ENCODE data around the gene DIO2. TPM values are rescaled to one million over a fixed set of nuclear protein-coding genes. Genes with fewer than 3 reads are reported as not detected.
A peak's percentile ranks its signal among the peaks of the same experiment; 100 is the strongest.

Gene DIO2
- total and polyA plus RNA-seq, 2 of the 8 experiments (the other 6 are each of a cell fraction or from before 2014, with no cell fraction given) = 0.03 to 0.65 TPM

- TF ChIP-seq, protein P1, sequence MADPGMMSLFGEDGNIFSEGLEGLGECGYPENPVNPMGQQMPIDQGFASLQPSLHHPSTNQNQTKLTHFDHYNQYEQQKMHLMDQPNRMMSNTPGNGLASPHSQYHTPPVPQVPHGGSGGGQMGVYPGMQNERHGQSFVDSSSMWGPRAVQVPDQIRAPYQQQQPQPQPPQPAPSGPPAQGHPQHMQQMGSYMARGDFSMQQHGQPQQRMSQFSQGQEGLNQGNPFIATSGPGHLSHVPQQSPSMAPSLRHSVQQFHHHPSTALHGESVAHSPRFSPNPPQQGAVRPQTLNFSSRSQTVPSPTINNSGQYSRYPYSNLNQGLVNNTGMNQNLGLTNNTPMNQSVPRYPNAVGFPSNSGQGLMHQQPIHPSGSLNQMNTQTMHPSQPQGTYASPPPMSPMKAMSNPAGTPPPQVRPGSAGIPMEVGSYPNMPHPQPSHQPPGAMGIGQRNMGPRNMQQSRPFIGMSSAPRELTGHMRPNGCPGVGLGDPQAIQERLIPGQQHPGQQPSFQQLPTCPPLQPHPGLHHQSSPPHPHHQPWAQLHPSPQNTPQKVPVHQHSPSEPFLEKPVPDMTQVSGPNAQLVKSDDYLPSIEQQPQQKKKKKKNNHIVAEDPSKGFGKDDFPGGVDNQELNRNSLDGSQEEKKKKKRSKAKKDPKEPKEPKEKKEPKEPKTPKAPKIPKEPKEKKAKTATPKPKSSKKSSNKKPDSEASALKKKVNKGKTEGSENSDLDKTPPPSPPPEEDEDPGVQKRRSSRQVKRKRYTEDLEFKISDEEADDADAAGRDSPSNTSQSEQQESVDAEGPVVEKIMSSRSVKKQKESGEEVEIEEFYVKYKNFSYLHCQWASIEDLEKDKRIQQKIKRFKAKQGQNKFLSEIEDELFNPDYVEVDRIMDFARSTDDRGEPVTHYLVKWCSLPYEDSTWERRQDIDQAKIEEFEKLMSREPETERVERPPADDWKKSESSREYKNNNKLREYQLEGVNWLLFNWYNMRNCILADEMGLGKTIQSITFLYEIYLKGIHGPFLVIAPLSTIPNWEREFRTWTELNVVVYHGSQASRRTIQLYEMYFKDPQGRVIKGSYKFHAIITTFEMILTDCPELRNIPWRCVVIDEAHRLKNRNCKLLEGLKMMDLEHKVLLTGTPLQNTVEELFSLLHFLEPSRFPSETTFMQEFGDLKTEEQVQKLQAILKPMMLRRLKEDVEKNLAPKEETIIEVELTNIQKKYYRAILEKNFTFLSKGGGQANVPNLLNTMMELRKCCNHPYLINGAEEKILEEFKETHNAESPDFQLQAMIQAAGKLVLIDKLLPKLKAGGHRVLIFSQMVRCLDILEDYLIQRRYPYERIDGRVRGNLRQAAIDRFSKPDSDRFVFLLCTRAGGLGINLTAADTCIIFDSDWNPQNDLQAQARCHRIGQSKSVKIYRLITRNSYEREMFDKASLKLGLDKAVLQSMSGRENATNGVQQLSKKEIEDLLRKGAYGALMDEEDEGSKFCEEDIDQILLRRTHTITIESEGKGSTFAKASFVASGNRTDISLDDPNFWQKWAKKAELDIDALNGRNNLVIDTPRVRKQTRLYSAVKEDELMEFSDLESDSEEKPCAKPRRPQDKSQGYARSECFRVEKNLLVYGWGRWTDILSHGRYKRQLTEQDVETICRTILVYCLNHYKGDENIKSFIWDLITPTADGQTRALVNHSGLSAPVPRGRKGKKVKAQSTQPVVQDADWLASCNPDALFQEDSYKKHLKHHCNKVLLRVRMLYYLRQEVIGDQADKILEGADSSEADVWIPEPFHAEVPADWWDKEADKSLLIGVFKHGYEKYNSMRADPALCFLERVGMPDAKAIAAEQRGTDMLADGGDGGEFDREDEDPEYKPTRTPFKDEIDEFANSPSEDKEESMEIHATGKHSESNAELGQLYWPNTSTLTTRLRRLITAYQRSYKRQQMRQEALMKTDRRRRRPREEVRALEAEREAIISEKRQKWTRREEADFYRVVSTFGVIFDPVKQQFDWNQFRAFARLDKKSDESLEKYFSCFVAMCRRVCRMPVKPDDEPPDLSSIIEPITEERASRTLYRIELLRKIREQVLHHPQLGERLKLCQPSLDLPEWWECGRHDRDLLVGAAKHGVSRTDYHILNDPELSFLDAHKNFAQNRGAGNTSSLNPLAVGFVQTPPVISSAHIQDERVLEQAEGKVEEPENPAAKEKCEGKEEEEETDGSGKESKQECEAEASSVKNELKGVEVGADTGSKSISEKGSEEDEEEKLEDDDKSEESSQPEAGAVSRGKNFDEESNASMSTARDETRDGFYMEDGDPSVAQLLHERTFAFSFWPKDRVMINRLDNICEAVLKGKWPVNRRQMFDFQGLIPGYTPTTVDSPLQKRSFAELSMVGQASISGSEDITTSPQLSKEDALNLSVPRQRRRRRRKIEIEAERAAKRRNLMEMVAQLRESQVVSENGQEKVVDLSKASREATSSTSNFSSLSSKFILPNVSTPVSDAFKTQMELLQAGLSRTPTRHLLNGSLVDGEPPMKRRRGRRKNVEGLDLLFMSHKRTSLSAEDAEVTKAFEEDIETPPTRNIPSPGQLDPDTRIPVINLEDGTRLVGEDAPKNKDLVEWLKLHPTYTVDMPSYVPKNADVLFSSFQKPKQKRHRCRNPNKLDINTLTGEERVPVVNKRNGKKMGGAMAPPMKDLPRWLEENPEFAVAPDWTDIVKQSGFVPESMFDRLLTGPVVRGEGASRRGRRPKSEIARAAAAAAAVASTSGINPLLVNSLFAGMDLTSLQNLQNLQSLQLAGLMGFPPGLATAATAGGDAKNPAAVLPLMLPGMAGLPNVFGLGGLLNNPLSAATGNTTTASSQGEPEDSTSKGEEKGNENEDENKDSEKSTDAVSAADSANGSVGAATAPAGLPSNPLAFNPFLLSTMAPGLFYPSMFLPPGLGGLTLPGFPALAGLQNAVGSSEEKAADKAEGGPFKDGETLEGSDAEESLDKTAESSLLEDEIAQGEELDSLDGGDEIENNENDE (IDR thresholded peaks at IDR 0.05; ENCODE audit: insufficient replicate concordance, low read length) = no peak
- TF ChIP-seq EP300 (IDR thresholded peaks at IDR 0.05; ENCODE audit: borderline replicate concordance in 1 of 2, low read depth in 2 of 2, low read length in 2 of 2) (no peak), HDAC2 (IDR thresholded peaks at IDR 0.05; ENCODE audit: borderline replicate concordance in 1 of 2, low read depth in 2 of 2, low read length in 2 of 2) (no peak), KDM4A (IDR thresholded peaks at IDR 0.05; ENCODE audit: low read depth, low read length, severe bottlenecking) (no peak), TEAD4 (IDR thresholded peaks at IDR 0.05; ENCODE audit: low read depth, low read length) (0 out of 2 replicates have a peak, but pooled peaks have one; percentile 32), CEBPB (IDR thresholded peaks at IDR 0.05; ENCODE audit: low read depth, low read length) (peak; percentile 95), SUZ12 (IDR thresholded peaks at IDR 0.05; ENCODE audit: low read length) (no peak)
- TF ChIP-seq, protein P2, sequence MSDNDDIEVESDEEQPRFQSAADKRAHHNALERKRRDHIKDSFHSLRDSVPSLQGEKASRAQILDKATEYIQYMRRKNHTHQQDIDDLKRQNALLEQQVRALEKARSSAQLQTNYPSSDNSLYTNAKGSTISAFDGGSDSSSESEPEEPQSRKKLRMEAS (IDR thresholded peaks at IDR 0.05) = peak; percentile 22; the same call in 1 of the 2 replicates
- TF ChIP-seq, protein P3, sequence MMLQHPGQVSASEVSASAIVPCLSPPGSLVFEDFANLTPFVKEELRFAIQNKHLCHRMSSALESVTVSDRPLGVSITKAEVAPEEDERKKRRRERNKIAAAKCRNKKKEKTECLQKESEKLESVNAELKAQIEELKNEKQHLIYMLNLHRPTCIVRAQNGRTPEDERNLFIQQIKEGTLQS (IDR thresholded peaks at IDR 0.05; ENCODE audit: insufficient read depth, low read depth, low read length) = no peak
These were observed 2.3 kb upstream of the DIO2 start (continued) for GRCh38 chr14:80213602-80214001.
